SH-SY5Y (cell line): ENCODE results near the gene VMP1.

Experiments
- GATA2 ChIP-seq: IDR thresholded peaks from 2 replicates; pipeline ENCODE4 v1.6.1; 2011; ENCODE audit warnings: mild to moderate bottlenecking, low read depth, low read length
- GATA3 ChIP-seq: IDR thresholded peaks from 2 replicates; pipeline ENCODE4 v1.6.1; 2011; ENCODE audit warnings: low read depth, mild to moderate bottlenecking, low read length, moderate library complexity

DNA sequence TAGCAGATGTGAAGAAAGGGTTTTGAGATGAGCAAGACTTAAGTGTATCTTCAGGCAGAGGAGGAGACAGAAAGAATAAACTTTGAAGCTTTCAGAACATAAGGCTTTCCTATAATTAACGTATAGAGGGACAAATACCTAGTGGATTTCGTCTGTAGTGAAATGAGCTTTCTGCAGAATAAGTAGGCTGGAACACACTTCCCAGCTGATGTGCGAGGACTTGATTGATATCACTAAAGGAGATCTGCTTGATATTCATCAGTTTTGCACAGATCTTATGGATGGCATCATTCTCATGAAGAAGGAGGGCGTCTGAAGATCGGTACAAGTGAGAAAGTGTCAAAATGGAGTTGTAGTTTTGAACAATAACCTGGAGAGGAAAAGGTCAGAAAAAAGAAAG is 170.5 kb downstream of the VMP1 start:
- TF ChIP-seq GATA2 (no peak), GATA3 (no peak)
